H9 (cell line): Measurements from ENCODE around the gene ELF2. TPM values are rescaled to one million over a fixed set of nuclear protein-coding genes. Genes with fewer than 3 reads are reported as not detected.

Experiments
- DNase-seq: peaks from one replicate; pipeline ENCODE4 v3.0.0-alpha.2; 2017
- H2AFZ ChIP-seq: one replicate; pipeline ENCODE4 v1.6.1; 2013; ENCODE audit warnings: mild to moderate bottlenecking, low read length, control low read depth, moderate library complexity
- H2AK5ac ChIP-seq: 2 replicates; pipeline ENCODE4 v1.6.1; 2013; ENCODE audit warnings: low read length, control low read depth, mixed read lengths; ENCODE audit not compliant: insufficient read length
- H2BK120ac ChIP-seq: one replicate; pipeline ENCODE4 v1.6.1; 2013; ENCODE audit warnings: low read depth, mild to moderate bottlenecking, low read length, control low read depth, inconsistent platforms; ENCODE audit not compliant: poor library complexity, severe bottlenecking
- H2BK12ac ChIP-seq: 2 replicates; pipeline ENCODE4 v1.6.1; 2013; ENCODE audit warnings: low read length, control low read depth, mixed read lengths, low read depth; ENCODE audit not compliant: insufficient read length
- H2BK15ac ChIP-seq: 2 replicates; pipeline ENCODE4 v1.6.1; 2013; ENCODE audit warnings: low read depth, low read length, control low read depth
- H2BK20ac ChIP-seq: one replicate; pipeline ENCODE4 v1.6.1; 2013; ENCODE audit warnings: low read depth, mild to moderate bottlenecking, low read length, control low read depth, inconsistent platforms; ENCODE audit not compliant: poor library complexity, severe bottlenecking
- H2BK5ac ChIP-seq: 2 replicates; pipeline ENCODE4 v1.6.1; 2013; ENCODE audit warnings: low read length, control low read depth, mixed read lengths; ENCODE audit not compliant: insufficient read length
- H3K14ac ChIP-seq: 2 replicates; pipeline ENCODE4 v1.6.1; 2013; ENCODE audit warnings: low read length, control low read depth; ENCODE audit not compliant: insufficient read depth
- H3K18ac ChIP-seq: 2 replicates; pipeline ENCODE4 v1.6.1; 2013; ENCODE audit warnings: low read depth, mild to moderate bottlenecking, mixed read lengths, low read length, control low read depth; ENCODE audit not compliant: insufficient read length
- H3K23ac ChIP-seq: 2 replicates; pipeline ENCODE4 v1.6.1; 2013; ENCODE audit warnings: low read length, control low read depth, mixed read lengths, low read depth; ENCODE audit not compliant: insufficient read length
- H3K23me2 ChIP-seq: 2 replicates; pipeline ENCODE4 v1.6.1; 2013; ENCODE audit warnings: low read depth, mild to moderate bottlenecking, mixed read lengths, low read length, control low read depth; ENCODE audit not compliant: insufficient read length, poor library complexity, severe bottlenecking
- H3K27ac ChIP-seq: 2 replicates; pipeline ENCODE4 v1.5.1; 2013; ENCODE audit warnings: low read length, control low read depth, mixed read lengths, low read depth; ENCODE audit not compliant: insufficient read length
- H3K27me3 ChIP-seq: 2 replicates; pipeline ENCODE4 v1.6.1; 2013; ENCODE audit warnings: low read length, control low read depth, inconsistent platforms; ENCODE audit not compliant: insufficient read depth
- H3K4ac ChIP-seq: 2 replicates; pipeline ENCODE4 v1.6.1; 2013; ENCODE audit warnings: low read depth, mild to moderate bottlenecking, control low read depth, inconsistent platforms, low read length, moderate library complexity
- H3K4me1 ChIP-seq: 2 replicates; pipeline ENCODE4 v1.6.1; 2013; ENCODE audit warnings: low read length, control low read depth, inconsistent platforms; ENCODE audit not compliant: insufficient read depth
- H3K4me2 ChIP-seq: 2 replicates; pipeline ENCODE4 v1.6.1; 2013; ENCODE audit warnings: low read length, control low read depth, mixed read lengths; ENCODE audit not compliant: insufficient read length, insufficient read depth
- H3K56ac ChIP-seq: 2 replicates; pipeline ENCODE4 v1.6.1; 2013; ENCODE audit warnings: low read depth, mild to moderate bottlenecking, mixed read lengths, low read length, control low read depth; ENCODE audit not compliant: insufficient read length
- H3K79me1 ChIP-seq: 2 replicates; pipeline ENCODE4 v1.6.1; 2013; ENCODE audit warnings: low read depth, mild to moderate bottlenecking, moderate library complexity, low read length, control low read depth, inconsistent platforms; ENCODE audit not compliant: insufficient read depth, poor library complexity, severe bottlenecking
- H3K79me2 ChIP-seq: 2 replicates; pipeline ENCODE4 v1.6.1; 2013; ENCODE audit warnings: low read length, control low read depth, inconsistent platforms; ENCODE audit not compliant: insufficient read depth
- H3K9ac ChIP-seq: 2 replicates; pipeline ENCODE4 v1.6.1; 2013; ENCODE audit warnings: low read length, control low read depth, mixed read lengths; ENCODE audit not compliant: insufficient read length; ENCODE audit errors: extremely low read depth
- H3K9me3 ChIP-seq: one replicate; pipeline ENCODE4 v1.6.1; 2013; ENCODE audit warnings: low read depth, low read length, inconsistent platforms; ENCODE audit not compliant: control insufficient read depth
- H3T11ph ChIP-seq: one replicate; pipeline ENCODE4 v1.6.1; 2013; ENCODE audit warnings: mild to moderate bottlenecking, low read length, control low read depth, inconsistent platforms
- H4K20me1 ChIP-seq: one replicate; pipeline ENCODE4 v1.6.1; 2013; ENCODE audit not compliant: control insufficient read depth, insufficient read length, insufficient read depth
- H4K5ac ChIP-seq: 2 replicates; pipeline ENCODE4 v1.6.1; 2013; ENCODE audit warnings: low read depth, mild to moderate bottlenecking, mixed read lengths, low read length, control low read depth; ENCODE audit not compliant: insufficient read length
- H4K8ac ChIP-seq: replicated peaks from 2 replicates; pipeline ENCODE4 v1.6.1; 2013; ENCODE audit warnings: low read length, control low read depth, mixed read lengths, low read depth; ENCODE audit not compliant: insufficient read length
- H4K91ac ChIP-seq: 2 replicates; pipeline ENCODE4 v1.6.1; 2013; ENCODE audit warnings: low read depth, mild to moderate bottlenecking, moderate library complexity, mixed read lengths, low read length, control low read depth; ENCODE audit not compliant: insufficient read length
- H3K27ac Mint-ChIP-seq, 3 experiments: 2 replicates in 2 of 3; 3 replicates in 1 of 3; pipeline ENCODE4 v1.8.0; 2020 to 2021; ENCODE audit warnings: mixed read lengths in 3 of 3, mild to moderate bottlenecking in 1 of 3, moderate library complexity in 1 of 3
- H3K27me3 Mint-ChIP-seq: 2 replicates; pipeline ENCODE4 v1.8.0; 2021; ENCODE audit warnings: low read depth, mild to moderate bottlenecking, moderate library complexity, mixed read lengths
- H3K36me3 Mint-ChIP-seq, 3 experiments: 2 replicates in 2 of 3; 3 replicates in 1 of 3; pipeline ENCODE4 v1.8.0; 2020 to 2021; ENCODE audit warnings: low read depth in 3 of 3, mixed read lengths in 3 of 3; ENCODE audit not compliant: insufficient read depth in 1 of 3
- H3K4me1 Mint-ChIP-seq, 2 experiments: 2 replicates each; pipeline ENCODE4 v1.8.0; 2020; ENCODE audit warnings: mixed read lengths in 2 of 2
- H3K4me3 Mint-ChIP-seq, 2 experiments: 2 replicates in 1 of 2; 3 replicates in 1 of 2; pipeline ENCODE4 v1.8.0; 2020 to 2021; ENCODE audit warnings: mild to moderate bottlenecking in 2 of 2, mixed read lengths in 2 of 2, moderate library complexity in 1 of 2
- H3K9me3 Mint-ChIP-seq, 2 experiments: 2 replicates in 1 of 2; 3 replicates in 1 of 2; pipeline ENCODE4 v1.8.0; 2020; ENCODE audit warnings: mild to moderate bottlenecking in 2 of 2, mixed read lengths in 2 of 2, moderate library complexity in 1 of 2
- CTCF ChIP-seq: fragments of 200-600 bp; sonication (generic); conservative IDR thresholded peaks from 3 replicates; pipeline ENCODE4 v1.8.0; 2021; ENCODE audit warnings: antibody characterized with exemption, mild to moderate bottlenecking
- WGBS: extraction: QIAGEN DNeasy Blood & Tissue Kit; methylation state at CpG from one replicate; pipeline ENCODE4 v1.1.7; 2013; ENCODE audit warnings: missing lambda C conversion rate, low lambda C conversion rate, mixed read lengths; ENCODE audit not compliant: insufficient read length; ENCODE audit errors: extremely low coverage; 5-methylcytosine and 5-hydroxymethylcytosine counted together
- total RNA-seq: library from RNA; stranded (reverse); gene quantifications from 2 replicates; pipeline ENCODE4 v1.2.1, GENCODE V29; 2021

Gene ELF2
- total RNA-seq, 1 experiment from 2014 or later = 49.6 TPM

- WGBS = no CpG with 5 or more reads among the region's 5 CpGs
- H2BK120ac ChIP-seq = no peak overlapping the region
- H3K79me2 ChIP-seq = no peaks in the 10 kb centered on the region
- no peaks in the 10 kb centered on the region for H3K9me3 ChIP-seq
- Mint-ChIP-seq H3K36me3 (peaks cover 2 to 22% (median 17%) of the 10 kb centered on the region in 3 experiments; a peak in 6 of 7 replicates), H3K27me3 (no peaks in the 10 kb centered on the region), H3K27ac (peak overlapping the region in 2 of 3 experiments; percentile 50 to 88; a peak in 2 of 7 replicates), H3K4me1 (peaks cover 16 to 22% of the 10 kb centered on the region in 2 experiments), H3K9me3 (no peaks in the 10 kb centered on the region), H3K4me3 (no peak overlapping the region)
- H2AK5ac ChIP-seq = no peak overlapping the region
- no peak overlapping the region for H3T11ph ChIP-seq
- H3K4me1 ChIP-seq = no peaks in the 10 kb centered on the region
- no peaks in the 10 kb centered on the region for H3K79me1 ChIP-seq
- H4K8ac ChIP-seq = no peak overlapping the region
- no peak overlapping the region for H2BK20ac ChIP-seq
- TF ChIP-seq CTCF = no peak
- H2BK15ac ChIP-seq = no peak overlapping the region
- no peak overlapping the region for H3K27ac ChIP-seq
- no peaks in the 10 kb centered on the region for H4K20me1 ChIP-seq
- no peak overlapping the region for H2AFZ ChIP-seq
- H3K27me3 ChIP-seq = no peaks in the 10 kb centered on the region
- no peak overlapping the region for H3K4ac ChIP-seq
- no peak overlapping the region for H3K56ac ChIP-seq
- no peak overlapping the region for H3K18ac ChIP-seq
- no peak for DNase-seq
- no peaks in the 10 kb centered on the region for H3K23me2 ChIP-seq
- H3K9ac ChIP-seq = no peak overlapping the region
- no peak overlapping the region for H3K23ac ChIP-seq
- no peak overlapping the region for H2BK5ac ChIP-seq
- no peak overlapping the region for H3K14ac ChIP-seq
- no peak overlapping the region for H3K4me2 ChIP-seq
- H2BK12ac ChIP-seq = no peak overlapping the region
- no peak overlapping the region for H4K91ac ChIP-seq
- H4K5ac ChIP-seq = no peak overlapping the region
These were observed 64.4 kb downstream of the ELF2 start for GRCh38 chr4:139112650-139113049.
